K562 (cell line): ENCODE measurements around the gene ZNF646. TPM values are rescaled to one million over a fixed set of nuclear protein-coding genes. Genes with fewer than 3 reads are reported as not detected.

ENCODE experiments used
- ARID1B ChIP-seq: fragments of 450-650 bp; IDR thresholded peaks from 2 replicates; pipeline ENCODE4 v1.6.1; 2016; ENCODE audit warnings: antibody characterized with exemption, mild to moderate bottlenecking, inconsistent platforms
- BCL6 ChIP-seq: fragments of 250-450 bp; sonication (Bioruptor Pico); IDR thresholded peaks from 2 replicates; pipeline ENCODE4 v1.4.0; 2020
- CHD1 ChIP-seq: fragments of 200-600 bp; sonication (generic); IDR thresholded peaks from one replicate; pipeline ENCODE4 v1.6.1; 2012; ENCODE audit warnings: mild to moderate bottlenecking, moderate library complexity, low read length, inconsistent platforms
- ETV6 ChIP-seq, 3 experiments: fragments of 150-350 bp in 1 of 3; sonication (generic) in 1 of 3; formaldehyde crosslinking in 1 of 3; IDR thresholded peaks; 2 replicates each; pipeline versions ENCODE4 v1.6.1 to v1.8.0; 2014 to 2022; ENCODE audit warnings: borderline replicate concordance in 2 of 3, low read depth in 2 of 3, antibody characterized with exemption in 1 of 3, low read length in 1 of 3, mild to moderate bottlenecking in 1 of 3, missing genetic modification reagents in 1 of 3
- FOXJ2 ChIP-seq: fragments of 200-800 bp; sonication (Bioruptor generic); IDR thresholded peaks from 2 replicates; pipeline ENCODE4 v1.6.1; 2016; ENCODE audit warnings: missing genetic modification characterization, missing compliant biosample characterization
- FOXJ3 ChIP-seq: sonication (generic); formaldehyde crosslinking; IDR thresholded peaks from 2 replicates; pipeline ENCODE4 v1.4.0; 2020; ENCODE audit warnings: mild to moderate bottlenecking, missing genetic modification reagents
- FOXP1 ChIP-seq: sonication (generic); formaldehyde crosslinking; IDR thresholded peaks from 2 replicates; pipeline ENCODE4 v1.8.0; 2022; ENCODE audit warnings: mild to moderate bottlenecking, missing genetic modification reagents
- GTF2F1 ChIP-seq: IDR thresholded peaks from 2 replicates; pipeline ENCODE4 v1.6.1; 2011; ENCODE audit warnings: low read depth, low read length, improper control_type of control experiment
- HLTF ChIP-seq: fragments of 450-650 bp; IDR thresholded peaks from 2 replicates; pipeline ENCODE4 v1.6.1; 2016
- IRF1 ChIP-seq: sonication (generic); formaldehyde crosslinking; IDR thresholded peaks from 2 replicates; pipeline ENCODE4 v1.8.0; 2022; ENCODE audit warnings: missing genetic modification reagents, mild to moderate bottlenecking, borderline replicate concordance
- LCOR ChIP-seq: sonication (generic); formaldehyde crosslinking; IDR thresholded peaks from 2 replicates; pipeline ENCODE4 v1.8.0; 2022; ENCODE audit warnings: mild to moderate bottlenecking, missing genetic modification reagents
- MECOM ChIP-seq: fragments of 250-450 bp; sonication (Bioruptor Pico); IDR thresholded peaks from 2 replicates; pipeline ENCODE4 v1.8.0; 2022; ENCODE audit warnings: inconsistent platforms
- MLX ChIP-seq, 2 experiments: fragments of 450-650 bp in 1 of 2; sonication (generic) in 1 of 2; formaldehyde crosslinking; conservative IDR thresholded peaks; 2 replicates each; pipeline versions ENCODE4 v1.4.0 to v1.8.1; 2020 to 2022; ENCODE audit warnings: mild to moderate bottlenecking in 1 of 2, missing genetic modification reagents in 1 of 2
- NELFE ChIP-seq: IDR thresholded peaks from 2 replicates; pipeline ENCODE4 v1.6.1; 2011; ENCODE audit warnings: mild to moderate bottlenecking; ENCODE audit not compliant: insufficient read depth, insufficient read length
- RBBP5 ChIP-seq: fragments of 200-600 bp; sonication (generic); IDR thresholded peaks from 2 replicates; pipeline ENCODE4 v1.6.1; 2012; ENCODE audit warnings: borderline replicate concordance, mild to moderate bottlenecking, low read length, control low read depth, inconsistent platforms; ENCODE audit not compliant: insufficient read depth, poor library complexity, severe bottlenecking
- TAF9B ChIP-seq: fragments of 450-650 bp; IDR thresholded peaks from 2 replicates; pipeline ENCODE4 v1.6.1; 2018; ENCODE audit warnings: mild to moderate bottlenecking; ENCODE audit not compliant: partially characterized antibody
- TBL1XR1 ChIP-seq, 2 experiments: IDR thresholded peaks; 2 replicates each; pipeline ENCODE4 v1.6.1; 2012; ENCODE audit warnings: improper control_type of control experiment in 2 of 2, low read length in 2 of 2, mild to moderate bottlenecking in 1 of 2
- ZNF407 ChIP-seq: fragments of 450-650 bp; IDR thresholded peaks from 2 replicates; pipeline ENCODE4 v1.6.1; 2016; ENCODE audit warnings: low read depth
- ZNF668 ChIP-seq: fragments of 250-450 bp; sonication (Bioruptor Pico); IDR thresholded peaks from 2 replicates; pipeline ENCODE4 v1.8.0; 2022; ENCODE audit warnings: mild to moderate bottlenecking, inconsistent platforms
- polyA plus RNA-seq, 8 experiments: library from polyadenylated mRNA; depleted of rRNA in 4 of 8; stranded (reverse) in 5 of 8; unstranded in 3 of 8; fragments of >200 nt; fragmentation: Nextera tagmentation in 2 of 8; fragmentation: Illumina TruSeq in 1 of 8; extraction: Ambion mirVana in 2 of 8; extraction: Trizol in 1 of 8; gene quantifications; 2 replicates each; pipeline versions ENCODE4 v1.2.1 to v1.2.3, GENCODE V29; 2011 to 2014; ENCODE audit warnings: inconsistent platforms in 1 of 8, missing spikeins in 1 of 8
- total RNA-seq, 7 experiments: library from RNA; depleted of rRNA in 6 of 7; stranded (reverse); fragments of >200 nt in 6 of 7; fragmentation: Illumina TruSeq in 2 of 7; extraction: Trizol in 2 of 7; gene quantifications; 2 replicates each; pipeline versions ENCODE4 v1.2.1 to v1.2.3, GENCODE V29; 2011 to 2021; ENCODE audit warnings: low replicate concordance in 1 of 7

ZNF646 gene
- total and polyA plus RNA-seq, 9 of the 15 experiments (the other 6 are each of a cell fraction or from before 2014, with no cell fraction given) = 0.08 to 20.6 (median 8.0) TPM

DNA sequence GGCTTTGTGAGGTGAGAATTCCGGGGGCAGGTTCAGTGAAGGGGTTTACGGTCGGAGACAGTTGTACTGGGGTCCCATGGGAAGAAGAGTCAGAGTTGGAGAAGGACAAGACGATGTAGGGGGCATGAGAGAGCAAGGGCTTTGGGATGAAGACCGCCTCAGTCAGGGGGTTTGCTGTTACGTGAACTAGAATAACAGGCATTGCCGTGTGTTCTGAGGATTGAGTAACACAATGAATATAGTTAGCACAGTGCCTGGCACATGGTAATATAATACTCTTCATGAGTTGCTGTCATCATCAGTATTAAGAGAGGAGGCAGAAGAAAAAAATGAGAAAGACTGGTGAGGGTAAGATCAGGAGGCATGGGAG lies 577 bp downstream of the ZNF646 start (continued):
- TF ChIP-seq ZNF407 (0 out of 2 replicates have a peak, but pooled peaks have one; percentile 5), RBBP5 (no peak), ARID1B (no peak), TBL1XR1 (IDR thresholded peaks at IDR 0.05; ENCODE audit: low read length in 2 of 2) (no peak), FOXP1 (no peak), LCOR (CRISPR knock-in tag) (no peak), MECOM (CRISPR knock-in tag) (no peak), TAF9B (no peak), FOXJ2 (0 out of 2 replicates have a peak, but pooled peaks have one; percentile 21), ETV6 (IDR thresholded peaks at IDR 0.05; ENCODE audit: borderline replicate concordance in 1 of 2, low read depth in 2 of 2, low read length in 1 of 2) (no peak), ETV6 (CRISPR knock-in tag; IDR thresholded peaks at IDR 0.05; ENCODE audit: borderline replicate concordance) (no peak), NELFE (no peak), MLX (CRISPR knock-in tag; conservative IDR thresholded peaks at IDR 0.05) (no peak), FOXJ3 (CRISPR knock-in tag) (no peak), CHD1 (peak; percentile 24), BCL6 (CRISPR knock-in tag) (no peak), IRF1 (CRISPR knock-in tag) (no peak), GTF2F1 (no peak), HLTF (no peak), ZNF668 (CRISPR knock-in tag) (no peak)
